ENCODE measurements around the gene NRXN2.

The NRXN2 gene

DNA sequence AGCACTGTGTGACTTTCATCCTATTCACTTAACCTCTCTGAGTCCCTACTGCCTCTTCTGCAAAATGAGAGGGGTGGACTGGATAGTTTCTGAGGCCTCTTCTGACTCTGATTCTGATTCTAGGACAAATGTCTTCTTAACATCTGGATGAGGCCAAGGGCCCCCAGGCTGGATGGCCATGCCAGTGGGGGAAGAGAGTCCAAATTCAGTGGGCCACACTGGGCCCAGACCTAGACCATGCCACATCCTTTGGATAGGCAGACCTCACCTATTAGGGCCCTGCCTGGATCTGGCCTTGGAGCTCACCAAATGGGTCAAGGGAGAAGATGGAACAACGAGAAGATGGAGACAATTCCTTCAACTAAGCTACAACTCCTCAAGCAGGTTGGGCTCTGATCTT, 24.6 kb downstream of the NRXN2 start:
- no peak overlapping the region for H3K4me3 ChIP-seq (ENCODE audit: low read depth, low read length)
- H3K36me3 ChIP-seq (ENCODE audit: control insufficient read depth in 2 of 2, insufficient read depth in 1 of 2, low read length in 2 of 2) = no peaks in the 10 kb centered on the region
- ChIA-PET CTCF (interaction anchor here (0.6 to 2.1 kb wide), 5 partner anchors 8 to 188 kb away, joined by 3 to 17 read pairs (median 4); no protein-coding TSS in a partner anchor), POLR2A (no interaction called here)
- H3K9me3 ChIP-seq (ENCODE audit: control insufficient read depth, insufficient read depth, low read depth, low read length) = no peaks in the 10 kb centered on the region
- TF ChIP-seq ZBTB7A (tag by site-specific recombination; IDR thresholded peaks at IDR 0.05; ENCODE audit: low read depth) (no peak), ZNF544 (tag by site-specific recombination; IDR thresholded peaks at IDR 0.05) (no peak), ZNF792 (tag by site-specific recombination; IDR thresholded peaks at IDR 0.05) (no peak), ZNF514 (tag by site-specific recombination; IDR thresholded peaks at IDR 0.05) (no peak), GLI2 (tag by site-specific recombination; IDR thresholded peaks at IDR 0.05; ENCODE audit: borderline replicate concordance, low read depth) (no peak), KLF7 (tag by site-specific recombination; IDR thresholded peaks at IDR 0.05; ENCODE audit: borderline replicate concordance) (no peak), ZNF10 (tag by site-specific recombination; IDR thresholded peaks at IDR 0.05) (no peak), ZNF610 (tag by site-specific recombination; IDR thresholded peaks at IDR 0.05; ENCODE audit: borderline replicate concordance) (no peak), ZNF366 (tag by site-specific recombination; conservative IDR thresholded peaks at IDR 0.05) (no peak), ZNF24 (tag by site-specific recombination; IDR thresholded peaks at IDR 0.05) (no peak), ZNF600 (tag by site-specific recombination; IDR thresholded peaks at IDR 0.05) (no peak), PRDM1 (tag by site-specific recombination; IDR thresholded peaks at IDR 0.05) (no peak), ZNF510 (tag by site-specific recombination; IDR thresholded peaks at IDR 0.05; ENCODE audit: insufficient replicate concordance) (no peak)
- TF ChIP-seq, protein P1, sequence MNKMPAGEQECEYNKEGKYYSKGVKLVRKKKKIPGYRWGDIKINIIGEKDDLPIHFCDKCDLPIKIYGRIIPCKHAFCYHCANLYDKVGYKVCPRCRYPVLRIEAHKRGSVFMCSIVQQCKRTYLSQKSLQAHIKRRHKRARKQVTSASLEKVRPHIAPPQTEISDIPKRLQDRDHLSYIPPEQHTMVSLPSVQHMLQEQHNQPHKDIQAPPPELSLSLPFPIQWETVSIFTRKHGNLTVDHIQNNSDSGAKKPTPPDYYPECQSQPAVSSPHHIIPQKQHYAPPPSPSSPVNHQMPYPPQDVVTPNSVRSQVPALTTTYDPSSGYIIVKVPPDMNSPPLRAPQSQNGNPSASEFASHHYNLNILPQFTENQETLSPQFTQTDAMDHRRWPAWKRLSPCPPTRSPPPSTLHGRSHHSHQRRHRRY (tag by site-specific recombination; IDR thresholded peaks at IDR 0.05) = no peak
- TF ChIP-seq, protein P2, sequence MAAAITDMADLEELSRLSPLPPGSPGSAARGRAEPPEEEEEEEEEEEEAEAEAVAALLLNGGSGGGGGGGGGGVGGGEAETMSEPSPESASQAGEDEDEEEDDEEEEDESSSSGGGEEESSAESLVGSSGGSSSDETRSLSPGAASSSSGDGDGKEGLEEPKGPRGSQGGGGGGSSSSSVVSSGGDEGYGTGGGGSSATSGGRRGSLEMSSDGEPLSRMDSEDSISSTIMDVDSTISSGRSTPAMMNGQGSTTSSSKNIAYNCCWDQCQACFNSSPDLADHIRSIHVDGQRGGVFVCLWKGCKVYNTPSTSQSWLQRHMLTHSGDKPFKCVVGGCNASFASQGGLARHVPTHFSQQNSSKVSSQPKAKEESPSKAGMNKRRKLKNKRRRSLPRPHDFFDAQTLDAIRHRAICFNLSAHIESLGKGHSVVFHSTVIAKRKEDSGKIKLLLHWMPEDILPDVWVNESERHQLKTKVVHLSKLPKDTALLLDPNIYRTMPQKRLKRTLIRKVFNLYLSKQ (tag by site-specific recombination; IDR thresholded peaks at IDR 0.05; ENCODE audit: borderline replicate concordance) = no peak
- TF ChIP-seq, protein P3, sequence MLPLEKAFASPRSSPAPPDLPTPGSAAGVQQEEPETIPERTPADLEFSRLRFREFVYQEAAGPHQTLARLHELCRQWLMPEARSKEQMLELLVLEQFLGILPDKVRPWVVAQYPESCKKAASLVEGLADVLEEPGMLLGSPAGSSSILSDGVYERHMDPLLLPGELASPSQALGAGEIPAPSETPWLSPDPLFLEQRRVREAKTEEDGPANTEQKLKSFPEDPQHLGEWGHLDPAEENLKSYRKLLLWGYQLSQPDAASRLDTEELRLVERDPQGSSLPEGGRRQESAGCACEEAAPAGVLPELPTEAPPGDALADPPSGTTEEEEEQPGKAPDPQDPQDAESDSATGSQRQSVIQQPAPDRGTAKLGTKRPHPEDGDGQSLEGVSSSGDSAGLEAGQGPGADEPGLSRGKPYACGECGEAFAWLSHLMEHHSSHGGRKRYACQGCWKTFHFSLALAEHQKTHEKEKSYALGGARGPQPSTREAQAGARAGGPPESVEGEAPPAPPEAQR (tag by site-specific recombination; IDR thresholded peaks at IDR 0.05) = no peak
- TF ChIP-seq, protein P4, sequence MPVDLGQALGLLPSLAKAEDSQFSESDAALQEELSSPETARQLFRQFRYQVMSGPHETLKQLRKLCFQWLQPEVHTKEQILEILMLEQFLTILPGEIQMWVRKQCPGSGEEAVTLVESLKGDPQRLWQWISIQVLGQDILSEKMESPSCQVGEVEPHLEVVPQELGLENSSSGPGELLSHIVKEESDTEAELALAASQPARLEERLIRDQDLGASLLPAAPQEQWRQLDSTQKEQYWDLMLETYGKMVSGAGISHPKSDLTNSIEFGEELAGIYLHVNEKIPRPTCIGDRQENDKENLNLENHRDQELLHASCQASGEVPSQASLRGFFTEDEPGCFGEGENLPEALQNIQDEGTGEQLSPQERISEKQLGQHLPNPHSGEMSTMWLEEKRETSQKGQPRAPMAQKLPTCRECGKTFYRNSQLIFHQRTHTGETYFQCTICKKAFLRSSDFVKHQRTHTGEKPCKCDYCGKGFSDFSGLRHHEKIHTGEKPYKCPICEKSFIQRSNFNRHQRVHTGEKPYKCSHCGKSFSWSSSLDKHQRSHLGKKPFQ (tag by site-specific recombination; IDR thresholded peaks at IDR 0.05) = no peak
- H3K4me1 ChIP-seq (ENCODE audit: control insufficient read depth, insufficient read depth, low read length) = no peaks in the 10 kb centered on the region
- no peak overlapping the region for H3K27ac ChIP-seq (ENCODE audit: extremely low read depth, low read depth, low read length)

DNA sequence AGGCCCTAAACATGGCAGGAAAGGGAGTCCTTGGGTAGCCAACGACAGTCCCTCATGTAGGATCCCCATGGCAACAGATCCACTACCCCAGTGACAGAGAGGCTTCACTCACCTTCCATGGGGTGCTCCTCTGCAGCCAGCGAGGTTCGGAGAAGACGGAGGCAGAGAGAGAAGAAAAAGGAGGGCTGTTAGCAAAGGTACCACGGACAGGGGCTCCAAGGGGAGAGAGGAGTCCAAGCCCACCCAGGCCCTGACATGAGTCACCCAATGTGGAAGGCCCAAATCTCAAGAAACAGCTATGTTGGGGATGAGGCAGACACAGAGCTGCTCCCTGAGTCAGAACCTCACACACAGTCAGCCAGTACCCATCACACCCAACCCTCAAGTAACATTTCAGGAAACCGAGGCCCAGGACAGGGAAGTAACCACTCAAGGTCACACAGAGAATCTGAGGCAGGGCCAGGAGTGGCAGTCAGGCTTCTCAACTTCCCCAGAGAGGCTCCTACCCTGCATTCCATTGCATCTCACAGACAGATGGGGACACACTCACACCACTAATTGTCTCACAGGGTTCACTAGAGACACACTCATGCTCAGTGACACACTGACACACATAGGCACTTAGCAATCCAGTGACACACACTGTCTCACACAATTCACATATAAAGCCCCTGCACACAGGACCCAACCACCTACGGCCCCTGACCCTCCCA, 25.2 kb downstream of the NRXN2 start:
- Histone ChIP-seq H3K4me1 (ENCODE audit: control insufficient read depth, insufficient read depth, low read length) (no peaks in the 10 kb centered on the region), H3K27ac (ENCODE audit: extremely low read depth, low read depth, low read length) (no peak overlapping the region), H3K4me3 (ENCODE audit: low read depth, low read length) (no peak overlapping the region), H3K9me3 (ENCODE audit: control insufficient read depth, insufficient read depth, low read depth, low read length) (no peaks in the 10 kb centered on the region), H3K36me3 (ENCODE audit: control insufficient read depth in 2 of 2, insufficient read depth in 1 of 2, low read length in 2 of 2) (no peaks in the 10 kb centered on the region)
- CTCF ChIA-PET = interaction anchor here (0.6 to 2.1 kb wide), 3 partner anchors 7 to 106 kb away, joined by 3 to 17 read pairs (median 4); no protein-coding TSS in a partner anchor
- TF ChIP-seq, protein P5, sequence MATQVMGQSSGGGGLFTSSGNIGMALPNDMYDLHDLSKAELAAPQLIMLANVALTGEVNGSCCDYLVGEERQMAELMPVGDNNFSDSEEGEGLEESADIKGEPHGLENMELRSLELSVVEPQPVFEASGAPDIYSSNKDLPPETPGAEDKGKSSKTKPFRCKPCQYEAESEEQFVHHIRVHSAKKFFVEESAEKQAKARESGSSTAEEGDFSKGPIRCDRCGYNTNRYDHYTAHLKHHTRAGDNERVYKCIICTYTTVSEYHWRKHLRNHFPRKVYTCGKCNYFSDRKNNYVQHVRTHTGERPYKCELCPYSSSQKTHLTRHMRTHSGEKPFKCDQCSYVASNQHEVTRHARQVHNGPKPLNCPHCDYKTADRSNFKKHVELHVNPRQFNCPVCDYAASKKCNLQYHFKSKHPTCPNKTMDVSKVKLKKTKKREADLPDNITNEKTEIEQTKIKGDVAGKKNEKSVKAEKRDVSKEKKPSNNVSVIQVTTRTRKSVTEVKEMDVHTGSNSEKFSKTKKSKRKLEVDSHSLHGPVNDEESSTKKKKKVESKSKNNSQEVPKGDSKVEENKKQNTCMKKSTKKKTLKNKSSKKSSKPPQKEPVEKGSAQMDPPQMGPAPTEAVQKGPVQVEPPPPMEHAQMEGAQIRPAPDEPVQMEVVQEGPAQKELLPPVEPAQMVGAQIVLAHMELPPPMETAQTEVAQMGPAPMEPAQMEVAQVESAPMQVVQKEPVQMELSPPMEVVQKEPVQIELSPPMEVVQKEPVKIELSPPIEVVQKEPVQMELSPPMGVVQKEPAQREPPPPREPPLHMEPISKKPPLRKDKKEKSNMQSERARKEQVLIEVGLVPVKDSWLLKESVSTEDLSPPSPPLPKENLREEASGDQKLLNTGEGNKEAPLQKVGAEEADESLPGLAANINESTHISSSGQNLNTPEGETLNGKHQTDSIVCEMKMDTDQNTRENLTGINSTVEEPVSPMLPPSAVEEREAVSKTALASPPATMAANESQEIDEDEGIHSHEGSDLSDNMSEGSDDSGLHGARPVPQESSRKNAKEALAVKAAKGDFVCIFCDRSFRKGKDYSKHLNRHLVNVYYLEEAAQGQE (tag by site-specific recombination; IDR thresholded peaks at IDR 0.05) = peak; percentile 83
- TF ChIP-seq, protein P6, sequence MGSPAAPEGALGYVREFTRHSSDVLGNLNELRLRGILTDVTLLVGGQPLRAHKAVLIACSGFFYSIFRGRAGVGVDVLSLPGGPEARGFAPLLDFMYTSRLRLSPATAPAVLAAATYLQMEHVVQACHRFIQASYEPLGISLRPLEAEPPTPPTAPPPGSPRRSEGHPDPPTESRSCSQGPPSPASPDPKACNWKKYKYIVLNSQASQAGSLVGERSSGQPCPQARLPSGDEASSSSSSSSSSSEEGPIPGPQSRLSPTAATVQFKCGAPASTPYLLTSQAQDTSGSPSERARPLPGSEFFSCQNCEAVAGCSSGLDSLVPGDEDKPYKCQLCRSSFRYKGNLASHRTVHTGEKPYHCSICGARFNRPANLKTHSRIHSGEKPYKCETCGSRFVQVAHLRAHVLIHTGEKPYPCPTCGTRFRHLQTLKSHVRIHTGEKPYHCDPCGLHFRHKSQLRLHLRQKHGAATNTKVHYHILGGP (tag by site-specific recombination; IDR thresholded peaks at IDR 0.05) = no peak
- POLR2A ChIA-PET = no interaction called here
